K562 (cell line): ENCODE measurements around the gene CBL. TPM values are rescaled to one million over a fixed set of nuclear protein-coding genes. Genes with fewer than 3 reads are reported as not detected.

Experiments used
- BCLAF1 ChIP-seq, 2 experiments: fragments of 450-650 bp in 1 of 2; IDR thresholded peaks; 2 replicates each; pipeline ENCODE4 v1.6.1; 2011 to 2017; ENCODE audit warnings: low read depth in 2 of 2, antibody characterized with exemption in 1 of 2, borderline replicate concordance in 1 of 2, low read length in 1 of 2, mild to moderate bottlenecking in 1 of 2, mixed read lengths in 1 of 2; ENCODE audit not compliant: control insufficient read depth in 1 of 2
- C11orf30 ChIP-seq: fragments of 450-650 bp; IDR thresholded peaks from 2 replicates; pipeline ENCODE4 v1.6.1; 2016; ENCODE audit warnings: low read depth, mild to moderate bottlenecking
- CC2D1A ChIP-seq: fragments of 450-650 bp; IDR thresholded peaks from 2 replicates; pipeline ENCODE4 v1.6.1; 2017; ENCODE audit warnings: mild to moderate bottlenecking
- CEBPB ChIP-seq: fragments of 450-650 bp; IDR thresholded peaks from 2 replicates; pipeline ENCODE4 v1.6.1; 2016; ENCODE audit warnings: missing genetic modification characterization, missing compliant biosample characterization
- ELF2 ChIP-seq: fragments of 250-450 bp; sonication (Bioruptor Pico); IDR thresholded peaks from 2 replicates; pipeline ENCODE4 v1.5.0; 2021; ENCODE audit warnings: mild to moderate bottlenecking
- ELF4 ChIP-seq: fragments of 450-650 bp; formaldehyde crosslinking; IDR thresholded peaks from 2 replicates; pipeline ENCODE4 v1.4.0; 2022; ENCODE audit warnings: missing genetic modification characterization
- GATAD2B ChIP-seq: fragments of 450-650 bp; IDR thresholded peaks from 2 replicates; pipeline ENCODE4 v1.6.1; 2017; ENCODE audit warnings: mild to moderate bottlenecking, borderline replicate concordance
- GTF2A2 ChIP-seq: IDR thresholded peaks from 2 replicates; pipeline ENCODE4 v1.6.1; 2016; ENCODE audit warnings: mild to moderate bottlenecking, missing genetic modification characterization, missing compliant biosample characterization
- HDGF ChIP-seq: fragments of 450-650 bp; IDR thresholded peaks from 2 replicates; pipeline ENCODE4 v1.6.1; 2016
- HIVEP1 ChIP-seq: fragments of 250-450 bp; sonication (Bioruptor Pico); IDR thresholded peaks from 2 replicates; pipeline ENCODE4 v1.4.0; 2020; ENCODE audit warnings: mild to moderate bottlenecking
- HMBOX1 ChIP-seq: sonication (generic); IDR thresholded peaks from 2 replicates; pipeline ENCODE4 v1.6.1; 2016
- HMG20B ChIP-seq: fragments of 250-450 bp; sonication (Bioruptor Pico); IDR thresholded peaks from 2 replicates; pipeline ENCODE4 v1.5.0; 2021; ENCODE audit warnings: mild to moderate bottlenecking
- MAFK ChIP-seq: IDR thresholded peaks from 2 replicates; pipeline ENCODE4 v1.6.1; 2011; ENCODE audit warnings: low read length, improper control_type of control experiment
- MNT ChIP-seq, 2 experiments: fragments of 450-650 bp; conservative IDR thresholded peaks; 2 replicates each; pipeline ENCODE4 v1.6.1; 2017; ENCODE audit warnings: mild to moderate bottlenecking in 2 of 2, moderate library complexity in 2 of 2
- MYC ChIP-seq, 2 experiments: fragments of 250-450 bp in 1 of 2; sonication (Bioruptor Pico) in 1 of 2; IDR thresholded peaks; 2 replicates each; pipeline versions ENCODE4 v1.5.1 to v1.6.1; 2012 to 2021; ENCODE audit warnings: low read depth in 2 of 2, borderline replicate concordance in 1 of 2, improper control_type of control experiment in 1 of 2, low read length in 1 of 2, mild to moderate bottlenecking in 1 of 2, moderate library complexity in 1 of 2
- NEUROD1 ChIP-seq: fragments of 150-350 bp; IDR thresholded peaks from 2 replicates; pipeline ENCODE4 v1.6.1; 2014; ENCODE audit warnings: borderline replicate concordance, low read length, low read depth; ENCODE audit not compliant: partially characterized antibody
- NFIC ChIP-seq: fragments of 450-650 bp; IDR thresholded peaks from 2 replicates; pipeline ENCODE4 v1.6.1; 2017; ENCODE audit warnings: mild to moderate bottlenecking, inconsistent platforms
- NRF1 ChIP-seq, 2 experiments: fragments of 450-650 bp; IDR thresholded peaks in 1 of 2; conservative IDR thresholded peaks in 1 of 2; 2 replicates each; pipeline ENCODE4 v1.6.1; 2014; ENCODE audit warnings: mild to moderate bottlenecking in 2 of 2
- POU5F1 ChIP-seq: fragments of 150-350 bp; IDR thresholded peaks from 2 replicates; pipeline ENCODE4 v1.6.1; 2014; ENCODE audit warnings: borderline replicate concordance, low read length, low read depth, mild to moderate bottlenecking; ENCODE audit not compliant: partially characterized antibody
- SPI1 ChIP-seq: IDR thresholded peaks from 2 replicates; pipeline ENCODE4 v1.6.1; 2011; ENCODE audit warnings: low read depth, low read length, control low read depth, borderline replicate concordance
- TCF15 ChIP-seq: fragments of 250-450 bp; sonication (Bioruptor Pico); IDR thresholded peaks from 2 replicates; pipeline ENCODE4 v1.8.0; 2022; ENCODE audit warnings: moderate library complexity, mild to moderate bottlenecking, inconsistent platforms
- ZBTB8A ChIP-seq: fragments of 450-650 bp; IDR thresholded peaks from 2 replicates; pipeline ENCODE4 v1.6.1; 2018; ENCODE audit warnings: mild to moderate bottlenecking, moderate library complexity; ENCODE audit not compliant: partially characterized antibody
- ZFPM2 ChIP-seq: fragments of 250-450 bp; sonication (Bioruptor Pico); IDR thresholded peaks from 2 replicates; pipeline ENCODE4 v1.5.1; 2022; ENCODE audit warnings: mild to moderate bottlenecking
- ZNF184 ChIP-seq: sonication (generic); formaldehyde crosslinking; IDR thresholded peaks from 2 replicates; pipeline ENCODE4 v1.5.0; 2020; ENCODE audit warnings: missing genetic modification reagents
- polyA plus RNA-seq, 8 experiments: library from polyadenylated mRNA; depleted of rRNA in 4 of 8; stranded (reverse) in 5 of 8; unstranded in 3 of 8; fragments of >200 nt; fragmentation: Nextera tagmentation in 2 of 8; fragmentation: Illumina TruSeq in 1 of 8; extraction: Ambion mirVana in 2 of 8; extraction: Trizol in 1 of 8; gene quantifications; 2 replicates each; pipeline versions ENCODE4 v1.2.1 to v1.2.3, GENCODE V29; 2011 to 2014; ENCODE audit warnings: inconsistent platforms in 1 of 8, missing spikeins in 1 of 8
- total RNA-seq, 7 experiments: library from RNA; depleted of rRNA in 6 of 7; stranded (reverse); fragments of >200 nt in 6 of 7; fragmentation: Illumina TruSeq in 2 of 7; extraction: Trizol in 2 of 7; gene quantifications; 2 replicates each; pipeline versions ENCODE4 v1.2.1 to v1.2.3, GENCODE V29; 2011 to 2021; ENCODE audit warnings: low replicate concordance in 1 of 7

The CBL gene
- total and polyA plus RNA-seq, 9 of the 15 experiments (the other 6 are each of a cell fraction or from before 2014, with no cell fraction given) = 3.2 to 24.9 (median 9.9) TPM

- peak; percentile 45 for TF ChIP-seq MYC (IDR thresholded peaks at IDR 0.05; ENCODE audit: low read depth, low read length)
- TF ChIP-seq MYC (CRISPR knock-in tag; IDR thresholded peaks at IDR 0.05; ENCODE audit: borderline replicate concordance, low read depth) = no peak
- TF ChIP-seq ZNF184 (CRISPR knock-in tag) = no peak
- no peak for TF ChIP-seq HMG20B (CRISPR knock-in tag)
- TF ChIP-seq GTF2A2 (tag) = no peak
- no peak for TF ChIP-seq SPI1
- no peak for TF ChIP-seq POU5F1
- TF ChIP-seq HIVEP1 (CRISPR knock-in tag) = no peak
- TF ChIP-seq NFIC = 0 out of 2 replicates have a peak, but pooled peaks have one; percentile 6
- peak; percentile 11; the same call in 1 of the 2 replicates for TF ChIP-seq MAFK
- no peak for TF ChIP-seq ELF4 (CRISPR knock-in tag)
- TF ChIP-seq C11orf30 = no peak
- no peak for TF ChIP-seq BCLAF1 (IDR thresholded peaks at IDR 0.05; ENCODE audit: borderline replicate concordance in 1 of 2, control insufficient read depth in 1 of 2, low read depth in 2 of 2, low read length in 1 of 2)
- TF ChIP-seq ZFPM2 (CRISPR knock-in tag) = no peak
- TF ChIP-seq NEUROD1 = no peak
- no peak for TF ChIP-seq GATAD2B
- no peak for TF ChIP-seq NRF1 (conservative IDR thresholded peaks at IDR 0.05 in 1 of 2, IDR thresholded peaks at IDR 0.05 in 1 of 2)
- no peak for TF ChIP-seq MNT (conservative IDR thresholded peaks at IDR 0.05)
- peak; percentile 61; the same call in 1 of the 2 replicates for TF ChIP-seq CC2D1A
- TF ChIP-seq HMBOX1 = peak; percentile 39; the same call in 1 of the 2 replicates
- no peak for TF ChIP-seq ELF2 (CRISPR knock-in tag)
- TF ChIP-seq HDGF = no peak
- peak; percentile 95 for TF ChIP-seq CEBPB (tag)
- TF ChIP-seq TCF15 = no peak
- TF ChIP-seq ZBTB8A = no peak
Measured at GRCh38 chr11:119196833-119197483, 9.2 kb upstream of the CBL start (continued).
